ENCODE data around the gene C2orf68. TPM values are rescaled to one million over a fixed set of nuclear protein-coding genes. Genes with fewer than 3 reads are reported as not detected.
"Not testable (repeated sequence)": the region's sequence is repeated elsewhere in the genome, so short reads cannot be mapped to it uniquely, and the experiment has no call there.

Gene C2orf68
- total RNA-seq, 1 donor, result 22.2 TPM

DNA sequence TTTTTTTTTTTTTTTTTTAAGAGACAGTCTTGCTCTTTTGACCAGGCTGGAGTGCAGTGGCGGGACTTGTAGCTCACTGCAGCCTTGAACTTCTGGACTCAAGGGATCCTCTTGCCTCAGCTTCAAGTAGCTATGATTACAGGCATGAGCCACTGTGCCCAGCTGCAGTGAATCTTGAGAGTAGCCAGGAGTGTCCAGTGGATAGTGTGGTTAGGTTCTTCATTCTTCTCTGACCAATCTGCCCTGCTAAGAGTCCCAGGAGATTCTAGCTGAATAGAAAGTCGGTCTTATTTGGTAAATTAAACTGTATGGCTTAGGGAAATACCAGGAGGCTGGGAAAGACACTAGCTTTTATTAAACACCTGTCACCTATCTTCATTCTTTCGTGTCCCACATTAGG is 19.4 kb upstream of the C2orf68 start:
- DNase-seq (ENCODE audit: low read depth), result no peak
- TF ChIP-seq, protein P1, sequence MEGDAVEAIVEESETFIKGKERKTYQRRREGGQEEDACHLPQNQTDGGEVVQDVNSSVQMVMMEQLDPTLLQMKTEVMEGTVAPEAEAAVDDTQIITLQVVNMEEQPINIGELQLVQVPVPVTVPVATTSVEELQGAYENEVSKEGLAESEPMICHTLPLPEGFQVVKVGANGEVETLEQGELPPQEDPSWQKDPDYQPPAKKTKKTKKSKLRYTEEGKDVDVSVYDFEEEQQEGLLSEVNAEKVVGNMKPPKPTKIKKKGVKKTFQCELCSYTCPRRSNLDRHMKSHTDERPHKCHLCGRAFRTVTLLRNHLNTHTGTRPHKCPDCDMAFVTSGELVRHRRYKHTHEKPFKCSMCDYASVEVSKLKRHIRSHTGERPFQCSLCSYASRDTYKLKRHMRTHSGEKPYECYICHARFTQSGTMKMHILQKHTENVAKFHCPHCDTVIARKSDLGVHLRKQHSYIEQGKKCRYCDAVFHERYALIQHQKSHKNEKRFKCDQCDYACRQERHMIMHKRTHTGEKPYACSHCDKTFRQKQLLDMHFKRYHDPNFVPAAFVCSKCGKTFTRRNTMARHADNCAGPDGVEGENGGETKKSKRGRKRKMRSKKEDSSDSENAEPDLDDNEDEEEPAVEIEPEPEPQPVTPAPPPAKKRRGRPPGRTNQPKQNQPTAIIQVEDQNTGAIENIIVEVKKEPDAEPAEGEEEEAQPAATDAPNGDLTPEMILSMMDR (IDR thresholded peaks at IDR 0.05; ENCODE audit: insufficient read depth, low read length), result no peak
- H3K4me3 ChIP-seq (ENCODE audit: low read depth, low read length), result no peak overlapping the region

GRCh38 chr2:85628658-85629057 is 16.8 kb upstream of the C2orf68 start:
- DNase-seq (ENCODE audit: low read depth), result no peak
- no peak overlapping the region for H3K4me3 ChIP-seq (ENCODE audit: low read depth, low read length)
- TF ChIP-seq, protein P1 (IDR thresholded peaks at IDR 0.05; ENCODE audit: insufficient read depth, low read length), result no peak

DNA sequence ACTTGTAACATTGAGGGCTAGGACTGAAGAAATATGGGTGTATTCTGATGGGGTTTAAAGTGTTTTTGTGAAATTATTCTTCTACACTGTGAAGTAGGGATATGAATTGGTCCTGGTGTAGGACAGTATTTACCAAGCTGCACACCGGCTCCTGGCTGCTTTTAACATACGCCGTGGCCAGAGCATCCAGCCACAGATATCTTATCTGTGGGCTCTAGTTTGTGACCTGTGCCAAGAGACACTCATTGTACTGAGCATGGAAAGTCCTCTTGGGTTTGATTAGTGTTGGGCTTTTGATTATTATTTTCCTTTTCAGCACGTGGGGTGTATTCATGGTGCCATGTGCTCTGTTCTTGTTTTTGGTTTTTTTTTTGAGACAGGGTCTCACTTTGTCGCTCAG is 12.1 kb upstream of the C2orf68 start:
- no peak overlapping the region for H3K4me3 ChIP-seq (ENCODE audit: low read depth, low read length)
- no peak for DNase-seq (ENCODE audit: low read depth)
- TF ChIP-seq, protein P1 (IDR thresholded peaks at IDR 0.05; ENCODE audit: insufficient read depth, low read length), result no peak

DNA sequence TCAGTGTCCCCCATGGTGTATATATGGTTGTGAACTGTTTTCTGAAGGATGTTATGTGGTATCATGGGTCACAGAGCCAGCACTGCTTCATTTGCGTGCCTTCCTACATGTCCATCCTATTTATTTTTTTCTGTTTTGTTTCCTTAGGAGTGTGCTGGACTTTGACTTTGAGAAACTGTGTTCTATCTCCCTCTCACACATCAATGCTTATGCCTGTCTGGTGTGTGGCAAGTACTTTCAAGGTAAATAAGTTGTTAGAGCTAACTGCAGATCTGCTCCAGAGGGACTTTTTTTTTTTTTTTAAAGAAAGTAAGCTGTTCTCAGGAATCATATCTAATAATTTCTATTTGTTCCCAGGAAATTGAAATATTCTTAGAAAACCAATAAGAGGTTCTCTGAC is 9.5 kb upstream of the C2orf68 start:
- TF ChIP-seq, protein P1 (IDR thresholded peaks at IDR 0.05; ENCODE audit: insufficient read depth, low read length), result no peak

GRCh38 chr2:85619617-85620016 is 7.8 kb upstream of the C2orf68 start:
- TF ChIP-seq, protein P1 (IDR thresholded peaks at IDR 0.05; ENCODE audit: insufficient read depth, low read length), result no peak
- H3K4me3 ChIP-seq (ENCODE audit: low read depth, low read length), result no peak overlapping the region
- no peak for DNase-seq (ENCODE audit: low read depth)

More for the DNA sequence above, 9.5 kb upstream of the C2orf68 start:
- no peak for DNase-seq (ENCODE audit: low read depth)
- H3K4me3 ChIP-seq (ENCODE audit: low read depth, low read length), result no peak overlapping the region

DNA sequence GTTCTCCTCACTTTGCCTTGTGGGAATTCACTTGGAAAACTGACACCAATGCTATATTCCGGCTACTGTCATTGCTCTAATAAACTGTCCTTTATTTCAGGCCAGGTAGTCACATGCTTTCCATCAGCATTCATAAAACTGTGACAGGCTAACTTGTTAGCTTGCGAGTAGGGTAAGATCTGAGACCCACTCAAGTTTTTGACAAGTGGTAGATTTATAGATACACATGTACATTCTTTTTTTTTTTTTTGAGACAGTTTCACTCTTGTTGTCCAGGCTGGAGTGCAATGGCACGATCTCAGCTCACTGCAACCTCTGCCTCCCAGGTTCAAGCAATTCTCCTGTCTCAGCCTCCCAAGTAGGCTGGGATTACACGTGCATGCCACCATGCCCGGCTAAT is 5.9 kb upstream of the C2orf68 start:
- DNase-seq (ENCODE audit: low read depth), result not testable (repeated sequence)
- H3K4me3 ChIP-seq (ENCODE audit: low read depth, low read length), result peak overlapping the region; percentile 88

DNA sequence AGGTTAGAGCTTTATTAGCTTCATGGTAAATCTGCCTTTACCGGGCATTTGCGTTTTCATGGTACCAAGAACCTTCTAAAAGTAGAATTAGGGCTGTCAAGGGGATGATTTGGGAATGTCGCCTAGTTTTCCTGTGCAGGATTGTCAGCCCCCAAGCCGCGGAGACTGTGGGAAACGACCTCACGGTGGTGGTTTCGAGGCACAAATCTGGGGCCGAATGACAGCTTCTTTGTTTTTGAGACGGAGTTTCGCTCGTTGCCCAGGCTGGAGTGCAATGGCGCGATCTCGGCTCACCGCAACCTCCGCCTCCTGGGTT is 3.5 kb upstream of the C2orf68 start:
- DNase-seq (ENCODE audit: low read depth), result no peak
- TF ChIP-seq, protein P1 (IDR thresholded peaks at IDR 0.05; ENCODE audit: insufficient read depth, low read length), result no peak
- no peak overlapping the region for H3K4me3 ChIP-seq (ENCODE audit: low read depth, low read length)

DNA sequence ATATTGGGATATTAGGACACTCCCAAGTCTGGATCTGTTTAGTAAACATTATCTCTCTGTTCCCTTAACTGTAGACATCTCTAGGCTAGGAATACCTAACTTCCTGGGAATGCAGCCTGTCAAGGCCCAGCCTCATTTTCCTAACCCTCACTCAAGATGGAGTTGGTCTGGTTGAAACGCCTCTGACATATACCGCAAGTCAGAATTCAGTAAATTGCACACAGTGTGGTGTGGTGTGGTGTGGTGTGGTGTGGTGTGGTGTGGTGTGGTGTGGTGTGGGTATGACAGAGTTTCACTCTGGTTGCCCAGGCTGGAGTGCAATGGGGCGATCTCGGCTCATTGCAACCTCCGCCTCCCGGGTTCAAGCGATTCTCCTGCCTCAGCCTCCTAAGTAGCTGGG is 2.9 kb upstream of the C2orf68 start:
- DNase-seq (ENCODE audit: low read depth); H3K4me3 ChIP-seq (ENCODE audit: low read depth, low read length): not testable (repeated sequence)

Data from fibroblast of the aortic adventitia (primary cell).